Left colon (tissue), 2 donors: ENCODE results near the gene THEMIS2. TPM values are rescaled to one million over a fixed set of nuclear protein-coding genes. Genes with fewer than 3 reads are reported as not detected.

Experiments
- ATAC-seq: fragments of 200-7000 bp; cut with Tn5 transposase; one replicate; pipeline ENCODE4 v1.9.1; 2020; ENCODE audit warnings: mild to moderate bottlenecking, moderate library complexity
- DNase-seq, 2 donors: peaks; one replicate each; pipeline ENCODE4 v3.0.0-alpha.2; 2020
- intact Hi-C, 2 donors: fragments of 100-400 bp; cut with DNase I in 1 of 2; cut with micrococcal nuclease in 1 of 2; formaldehyde crosslinking; loops; one replicate each; pipeline versions ENCODE4 v1.11.2 to v1.14.0; 2022; cut with DNase I, micrococcal nuclease
- total RNA-seq, 2 donors: library from RNA; stranded (reverse); fragmentation: NEBNext Ultra II Directional; extraction: Animal tissue kit (Norgen Biotek cat#: 25700); gene quantifications; one replicate each; pipeline ENCODE4 v1.2.1, GENCODE V29; 2021
- donor health status: DM: no; HTN: no; CAD: no.
- donor health status: DM: yes; HTN: yes; CAD: no.

The THEMIS2 gene
- total RNA-seq, 2 donors from 2014 or later, result 6.7 to 14.4 TPM

- DNase-seq (no peak), ATAC-seq (no peak)
- intact Hi-C loops, result no loop called here
These were observed 58.8 kb downstream of the THEMIS2 start for GRCh38 chr1:27931184-27931583.

DNA sequence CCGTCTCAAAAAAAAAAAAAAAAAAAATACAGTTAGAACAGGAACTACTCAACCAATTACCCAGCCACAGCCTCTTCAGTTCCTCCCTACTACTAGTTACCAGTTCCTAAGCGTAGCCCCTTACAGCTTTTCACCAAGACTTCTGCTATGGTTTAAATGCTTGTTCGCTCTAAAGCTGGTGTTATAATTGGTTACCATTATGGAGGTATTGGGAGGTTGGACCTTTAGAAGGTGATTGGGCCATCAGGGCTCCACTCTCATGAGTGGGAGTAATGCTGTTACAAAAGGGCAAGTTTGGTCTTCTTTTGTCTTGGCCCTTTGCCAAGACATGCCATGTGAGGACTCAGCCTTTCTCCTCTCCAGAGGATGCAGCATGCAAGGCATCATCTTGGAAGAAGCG is 59.4 kb downstream of the THEMIS2 start:
- DNase-seq (no peak), ATAC-seq (no peak)
- intact Hi-C loops, result no loop called here

DNA sequence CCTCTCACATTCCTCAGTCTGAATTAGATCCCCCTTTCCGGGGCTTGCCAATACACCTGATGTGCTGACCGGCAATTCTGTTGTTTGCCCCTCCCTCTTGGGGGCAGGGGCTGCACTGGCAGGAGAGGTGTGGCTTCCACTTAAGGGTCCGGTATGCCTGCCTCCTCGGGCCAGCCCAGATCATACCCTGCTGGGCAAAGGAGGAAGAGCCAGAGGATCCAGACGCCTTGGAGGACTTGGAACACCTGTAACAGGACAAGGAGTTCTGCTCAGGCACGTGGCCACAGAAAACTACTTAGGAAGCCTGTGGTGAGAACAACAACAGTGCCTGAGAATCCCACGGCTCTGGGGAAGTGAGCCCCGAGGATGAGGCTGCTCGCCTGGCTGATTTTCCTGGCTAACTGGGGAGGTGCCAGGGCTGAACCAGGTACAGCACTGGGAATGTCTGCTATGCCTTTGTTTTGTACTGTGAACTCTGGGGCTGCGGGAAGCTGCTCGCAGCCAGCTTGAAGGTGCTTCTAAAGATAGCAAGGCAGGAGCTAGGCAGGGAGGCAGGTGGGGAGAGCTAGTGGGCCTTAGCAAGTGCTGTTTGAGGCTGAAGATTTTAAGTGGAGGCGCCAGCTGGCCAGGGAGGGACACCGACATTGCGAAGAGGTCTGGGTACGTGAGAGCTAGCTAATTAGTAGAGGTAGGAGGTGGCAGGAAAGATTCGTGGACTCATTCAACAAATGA is 62.6 kb downstream of the THEMIS2 start, which contains the start of gene SMPDL3B:
Gene SMPDL3B (plus strand): TSS at position 183 of the 732 bp plus-strand sequence. CDS start 184 bp downstream, at position 367.
- peak; percentile 96 for ATAC-seq
- DNase-seq, result peak; percentile 79 to 84
- intact Hi-C loops, result no loop called here

DNA sequence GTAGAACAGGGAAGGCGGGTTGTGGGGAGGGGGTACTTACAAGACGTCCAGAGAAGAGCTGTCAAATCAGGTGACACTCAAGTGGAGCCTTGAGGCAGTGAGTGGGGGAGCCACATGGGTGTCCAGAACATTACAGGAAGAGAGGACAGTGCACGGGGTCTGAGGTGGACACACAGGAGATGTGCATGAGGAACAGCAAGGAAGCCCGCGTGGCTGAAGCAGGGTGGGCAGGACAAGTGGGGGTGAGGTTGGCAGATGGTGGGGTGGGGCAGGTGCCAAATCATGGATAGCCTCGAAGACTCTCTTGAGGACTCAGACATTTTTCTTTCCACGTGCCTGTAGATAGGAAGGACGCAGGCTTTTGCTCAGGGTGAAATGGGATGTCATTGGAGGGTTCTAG is 63.4 kb downstream of the THEMIS2 start:
- ATAC-seq, result peak; percentile 30

More for the DNA sequence above, 63.4 kb downstream of the THEMIS2 start:
- peak in 1 of 2 donors; percentile 21 for DNase-seq
- intact Hi-C loops, result no loop called here

Other genes starting within 250 kb of the THEMIS2 start
- 1 to 10 TPM; 1.6 to 2.2 TPM for gene FGR, start 237.4 kb upstream of the THEMIS2 start, total RNA-seq
- 10 to 100 TPM; 15.7 to 19.6 TPM for gene IFI6, start 200.4 kb upstream of the THEMIS2 start, total RNA-seq
- gene FAM76A, start 146.6 kb upstream of the THEMIS2 start, total RNA-seq, result 10 to 100 TPM; 13.9 to 15.4 TPM
- 10 to 100 TPM; 64.0 to 68.8 TPM for gene STX12, start 99.3 kb upstream of the THEMIS2 start, total RNA-seq
- 10 to 100 TPM; 27.1 to 31.8 TPM for gene PPP1R8, start 41.8 kb upstream of the THEMIS2 start, total RNA-seq
- gene RPA2, start 42.0 kb downstream of the THEMIS2 start, total RNA-seq, result 10 to 100 TPM; 21.2 to 23.1 TPM
- 10 to 100 TPM; 57.1 to 62.4 TPM for gene SMPDL3B, start 62.5 kb downstream of the THEMIS2 start, total RNA-seq
- 1 to 10 TPM; 8.4 to 9.9 TPM for gene XKR8, start 87.4 kb downstream of the THEMIS2 start, total RNA-seq
- gene EYA3, start 216.1 kb downstream of the THEMIS2 start, total RNA-seq, result 10 to 100 TPM; 22.9 to 23.5 TPM